ENCODE measurements around the gene MORN4. TPM values are rescaled to one million over a fixed set of nuclear protein-coding genes. Genes with fewer than 3 reads are reported as not detected.

The MORN4 gene
- polyA plus RNA-seq, 1 of the 3 experiments (the other 2 are of a cell fraction): 31.4 TPM

- TF ChIP-seq RAD21 (IDR thresholded peaks at IDR 0.05; ENCODE audit: low read length) (peak; percentile 83), FOXM1 (IDR thresholded peaks at IDR 0.05; ENCODE audit: low read depth) (no peak), CTCF (IDR thresholded peaks at IDR 0.05) (peak; percentile 85), REST (IDR thresholded peaks at IDR 0.05; ENCODE audit: low read depth, low read length) (no peak), MAX (IDR thresholded peaks at IDR 0.05; ENCODE audit: low read depth) (peak; percentile 41; the same call in 1 of the 2 replicates), EZH2phosphoT487 (IDR thresholded peaks at IDR 0.05; ENCODE audit: borderline replicate concordance, low read depth) (no peak), USF1 (IDR thresholded peaks at IDR 0.05; ENCODE audit: borderline replicate concordance, low read depth) (no peak)
Measured at GRCh38 chr10:97572214-97572989, 60.9 kb downstream of the MORN4 start, which contains the start of gene ANKRD2 (continued).

GRCh38 chr10:97571622-97572021, 61.7 kb downstream of the MORN4 start:
- no peaks in the 10 kb centered on the region for H3K9me3 ChIP-seq
- peaks cover 29% of the 10 kb centered on the region for H3F3A ChIP-seq (replicated peaks; ENCODE audit: insufficient read depth)
- CTCF ChIA-PET: interaction anchor here (0.6 to 9.4 kb wide), 39 partner anchors 13 to 310 kb away, joined by 3 to 64 read pairs (median 5); partner anchors contain the start of genes AVPI1, C10orf62, HOGA1 and MARVELD1
- H3K4me3 ChIP-seq (ENCODE audit: low read depth in 2 of 2, low read length in 1 of 2): no peak overlapping the region
- H3K9me2 ChIP-seq: no peaks in the 10 kb centered on the region
- no peak overlapping the region for H3K9ac ChIP-seq
- no peak overlapping the region for H3K4me2 ChIP-seq
- no peaks in the 10 kb centered on the region for H4K20me1 ChIP-seq (ENCODE audit: insufficient read depth)
- no peak for DNase-seq
- H2AFZ ChIP-seq (ENCODE audit: low read depth): no peak overlapping the region
- peak overlapping the region in 1 of 2 experiments; percentile 74; a peak in 2 of 4 replicates for H3K27ac ChIP-seq (ENCODE audit: low read depth in 2 of 2, low read length in 1 of 2)
- H3K79me2 ChIP-seq (ENCODE audit: insufficient read depth): no peaks in the 10 kb centered on the region
- H3K27me3 ChIP-seq (ENCODE audit: insufficient read depth): no peaks in the 10 kb centered on the region
- H3K4me1 ChIP-seq (ENCODE audit: control insufficient read depth in 1 of 2, insufficient read depth in 2 of 2, low read depth in 1 of 2, low read length in 1 of 2): peaks cover 21 to 35% of the 10 kb centered on the region in 2 experiments; a peak in 3 of 4 replicates
- peaks cover 0 to 6% of the 10 kb centered on the region in 2 experiments for H3K36me3 ChIP-seq (replicated peaks in 1 of 2; ENCODE audit: control insufficient read depth in 1 of 2, insufficient read depth in 2 of 2, low read length in 1 of 2)
- POLR2A ChIA-PET: interaction anchor here (1.0 kb wide), 1 partner anchor 172 kb away, joined by 3 read pairs; no protein-coding TSS in a partner anchor
- 84% methylated on average over 3 of the region's 3 CpGs for WGBS (ENCODE audit: low lambda C conversion rate)
- TF ChIP-seq FOSL2 (IDR thresholded peaks at IDR 0.05; ENCODE audit: borderline replicate concordance, low read depth) (no peak), MXI1 (IDR thresholded peaks at IDR 0.05; ENCODE audit: low read depth, low read length) (no peak), IRF3 (IDR thresholded peaks at IDR 0.05; ENCODE audit: low read depth, low read length) (no peak), JUND (IDR thresholded peaks at IDR 0.05) (no peak), PBX3 (IDR thresholded peaks at IDR 0.05) (no peak), RAD21 (IDR thresholded peaks at IDR 0.05; ENCODE audit: low read length) (no peak), TCF12 (IDR thresholded peaks at IDR 0.05) (no peak), EZH2phosphoT487 (IDR thresholded peaks at IDR 0.05; ENCODE audit: borderline replicate concordance, low read depth) (no peak), RFX5 (IDR thresholded peaks at IDR 0.05; ENCODE audit: low read length) (no peak), ZBTB33 (IDR thresholded peaks at IDR 0.05; ENCODE audit: borderline replicate concordance, low read depth) (no peak), YY1 (IDR thresholded peaks at IDR 0.05; ENCODE audit: low read depth) (no peak), FOXM1 (IDR thresholded peaks at IDR 0.05; ENCODE audit: low read depth) (no peak), SIN3A (IDR thresholded peaks at IDR 0.05; ENCODE audit: borderline replicate concordance, low read depth, low read length) (no peak), FOXJ3 (CRISPR knock-in tag; IDR thresholded peaks at IDR 0.05) (no peak)
